ENCODE results near the gene ZSCAN23.

GRCh38 chr6:28474441-28475219, 31.3 kb upstream of the ZSCAN23 start:
- TF ChIP-seq CTCF (IDR thresholded peaks at IDR 0.05) (no peak), POLR2A (IDR thresholded peaks at IDR 0.05) (no peak)

All from right lobe of liver (tissue), 4 donors.